ENCODE results near the gene ZC2HC1C. TPM values are rescaled to one million over a fixed set of nuclear protein-coding genes. Genes with fewer than 3 reads are reported as not detected.
"Not testable (repeated sequence)": the region's sequence is repeated elsewhere in the genome, so short reads cannot be mapped to it uniquely, and the experiment has no call there.

ZC2HC1C gene
- polyA plus RNA-seq, 1 donor = 7.8 TPM

DNA sequence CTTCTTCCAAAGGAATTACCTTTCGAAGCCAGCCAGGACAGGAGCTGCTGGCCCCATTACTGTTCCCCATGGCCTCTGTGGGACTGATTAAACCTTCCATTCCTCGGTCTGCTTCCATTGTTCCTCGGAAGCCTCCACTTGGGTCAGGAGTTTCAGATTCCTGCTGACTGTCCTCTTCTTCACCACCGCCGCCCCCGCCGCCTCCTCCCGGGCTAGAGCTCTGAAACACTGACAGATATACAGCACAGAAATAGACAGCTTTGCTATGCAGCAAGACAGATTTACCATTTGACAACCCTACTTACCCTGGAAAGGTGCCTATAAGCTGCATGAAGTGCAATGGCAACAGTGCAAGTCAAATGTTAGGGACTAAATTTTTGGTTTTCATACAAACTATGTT, 21.8 kb downstream of the ZC2HC1C start:
- DNase-seq = no peak

DNA sequence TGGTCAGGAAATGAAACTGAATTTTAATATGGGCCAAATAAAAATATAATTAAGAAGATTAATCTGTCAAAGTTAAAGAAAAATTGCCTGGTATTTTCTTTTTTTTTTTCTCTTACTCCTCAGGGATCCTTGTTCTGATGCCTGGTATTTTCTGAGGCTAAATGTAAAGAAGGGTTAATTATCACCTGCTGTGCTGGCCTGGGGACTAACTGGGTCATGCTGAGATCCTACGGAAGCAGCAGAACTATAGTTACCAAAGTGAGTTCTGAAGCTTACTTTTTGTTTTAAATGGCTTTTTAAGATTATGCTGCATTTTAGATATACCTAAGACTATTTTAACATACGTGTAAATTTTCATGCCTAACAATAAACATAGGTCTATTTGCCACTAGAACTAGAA, 23.3 kb downstream of the ZC2HC1C start:
- no peak for DNase-seq

DNA sequence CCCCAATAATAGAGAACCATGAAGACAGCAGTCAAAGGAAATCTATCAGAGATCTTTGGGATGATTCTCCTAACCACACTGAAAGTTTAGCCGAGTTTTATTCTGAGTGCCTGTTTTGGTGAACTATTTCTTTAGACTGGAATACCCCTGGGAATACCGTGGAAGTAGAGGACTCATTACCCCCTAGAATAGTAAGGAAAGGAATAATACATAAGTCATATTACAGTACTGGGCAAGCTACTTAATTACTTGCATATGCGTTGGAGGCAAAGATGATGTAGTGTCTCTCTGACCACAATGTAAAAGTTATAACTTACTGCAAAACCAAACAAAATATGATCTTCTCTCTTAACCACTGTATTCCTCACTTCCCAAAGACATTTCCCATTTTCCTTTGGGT, 25.5 kb downstream of the ZC2HC1C start:
- no peak for DNase-seq

DNA sequence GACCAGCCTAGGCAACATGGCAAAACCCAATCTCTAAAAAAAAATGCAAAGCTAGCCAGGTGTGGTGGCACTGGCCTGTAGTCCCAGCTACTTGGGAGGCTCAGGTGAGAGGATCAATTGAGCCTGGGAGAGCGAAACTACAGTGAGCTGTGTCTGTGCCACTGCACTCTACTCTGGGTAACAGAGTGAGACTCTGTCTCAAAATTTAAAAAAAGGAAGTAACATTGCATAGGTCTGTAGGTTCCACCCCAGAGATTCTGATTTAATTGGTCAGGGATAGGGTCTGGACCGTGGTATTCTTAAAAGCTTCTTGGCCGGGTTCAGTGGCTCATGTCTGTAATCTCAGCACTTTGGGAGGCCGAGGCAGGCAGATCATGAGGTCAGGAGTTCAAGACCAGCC, 26.2 kb downstream of the ZC2HC1C start:
- no peak for DNase-seq

DNA sequence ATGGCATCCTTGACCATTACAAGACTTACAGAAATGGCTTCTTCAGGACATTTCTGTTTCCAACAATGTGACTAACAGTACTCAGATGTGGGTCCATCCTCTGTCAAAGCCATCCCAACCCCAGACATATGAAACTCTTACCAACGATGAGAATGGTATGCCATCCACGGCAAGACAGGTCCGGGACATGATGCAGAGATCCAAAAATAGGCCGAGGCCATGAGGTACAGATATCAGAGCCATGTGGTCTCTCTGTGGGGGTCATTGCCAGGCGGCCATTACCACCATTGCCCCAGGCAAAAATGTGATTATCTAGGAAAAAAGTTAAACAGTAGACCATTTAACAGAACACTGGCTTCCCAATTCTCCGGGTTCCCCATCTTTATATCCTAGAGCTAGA, 27.5 kb downstream of the ZC2HC1C start:
- DNase-seq = no peak

DNA sequence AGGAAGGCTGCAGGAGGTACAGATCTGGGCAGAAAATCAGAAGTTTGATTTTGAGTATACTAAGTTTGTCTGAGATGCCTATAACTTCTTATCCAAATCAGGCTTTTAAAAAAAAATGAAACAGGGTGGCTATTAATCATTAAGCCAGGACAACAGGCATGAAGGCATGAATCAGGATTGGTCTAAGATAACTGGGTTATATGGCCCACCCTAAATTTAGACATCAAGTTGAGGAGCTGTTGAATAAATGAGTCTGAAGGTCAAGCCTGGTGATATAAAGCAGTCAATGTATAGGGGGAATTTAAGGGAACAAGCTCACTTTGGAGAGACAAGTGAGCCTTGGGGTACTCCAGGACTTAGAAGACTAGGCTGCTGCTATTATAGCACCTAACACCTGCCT, 28.8 kb downstream of the ZC2HC1C start:
- DNase-seq = no peak

DNA sequence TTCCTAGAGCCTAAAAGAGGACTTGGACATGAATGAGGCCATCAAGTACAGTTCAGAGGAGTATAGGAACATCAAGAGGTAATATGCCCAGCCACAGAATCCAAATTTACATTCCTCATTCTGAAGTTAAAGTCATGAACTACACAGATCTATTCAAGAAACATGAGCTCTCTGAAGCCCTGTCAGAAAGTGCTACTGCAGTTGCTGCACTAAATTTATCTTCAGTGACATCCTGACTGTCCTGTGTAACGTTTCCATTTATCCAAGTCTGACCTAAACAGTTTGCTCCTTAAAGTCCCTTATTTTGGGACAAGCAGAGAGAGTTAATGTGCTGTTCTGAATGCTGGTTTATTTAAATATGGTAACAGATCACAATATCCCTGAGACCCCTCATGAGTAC, 29.2 kb downstream of the ZC2HC1C start:
- DNase-seq = no peak

DNA sequence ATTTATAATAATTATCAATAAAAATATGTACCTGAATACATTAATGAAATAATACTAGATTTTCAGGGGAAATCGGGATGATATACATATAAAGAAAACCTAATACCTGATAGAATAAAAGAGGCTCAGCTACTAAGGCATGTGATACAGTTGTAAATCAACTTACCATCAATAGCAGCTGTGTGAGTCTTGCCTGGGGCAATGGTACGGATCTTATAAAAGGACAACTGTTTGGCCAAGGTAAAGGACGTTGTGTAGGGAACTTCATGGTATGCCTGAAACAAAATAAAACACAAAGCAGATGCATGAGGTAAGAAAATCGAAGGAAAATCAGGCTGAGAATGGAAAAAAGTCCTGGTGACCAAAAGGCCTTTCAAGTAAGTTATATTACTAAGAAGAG, 32.0 kb downstream of the ZC2HC1C start:
- no peak for DNase-seq

DNA sequence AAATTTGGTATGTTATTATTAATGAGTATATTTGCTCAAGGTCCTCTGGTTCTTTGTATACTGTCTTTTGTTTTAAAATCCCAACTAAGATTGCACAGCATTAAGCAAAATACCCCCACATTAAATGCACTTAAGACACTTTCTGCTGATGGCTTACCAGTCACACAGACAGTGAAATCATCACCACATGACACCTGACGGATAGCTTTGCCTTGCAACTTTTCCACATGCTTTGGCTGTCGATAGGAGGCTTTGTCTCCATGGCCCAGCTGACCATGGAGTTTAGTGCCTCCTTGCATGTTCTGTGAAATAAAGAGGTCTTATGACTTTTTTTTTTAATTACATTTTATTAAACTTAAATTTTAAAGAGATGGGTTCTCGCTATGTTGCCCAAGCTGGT, 37.7 kb downstream of the ZC2HC1C start:
- no peak for DNase-seq

DNA sequence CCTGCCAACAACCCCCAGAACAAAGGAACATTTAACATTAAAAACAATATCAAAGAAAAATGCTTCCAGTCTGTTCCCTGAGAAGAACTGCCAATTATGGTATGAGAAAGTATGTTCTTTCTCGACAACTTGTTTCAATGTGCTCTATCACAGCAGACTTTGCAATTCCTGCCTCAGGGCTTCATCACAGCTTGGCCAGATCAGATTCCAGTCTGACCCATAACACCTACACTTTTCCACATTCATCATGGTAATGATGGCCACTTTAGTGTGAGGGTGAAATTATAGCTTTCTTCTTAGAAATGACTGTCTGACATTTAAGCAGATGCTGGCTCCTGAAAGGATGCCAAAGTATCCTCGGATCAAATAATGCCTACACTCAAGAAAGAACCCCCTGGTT, 40.4 kb downstream of the ZC2HC1C start:
- DNase-seq = no peak

DNA sequence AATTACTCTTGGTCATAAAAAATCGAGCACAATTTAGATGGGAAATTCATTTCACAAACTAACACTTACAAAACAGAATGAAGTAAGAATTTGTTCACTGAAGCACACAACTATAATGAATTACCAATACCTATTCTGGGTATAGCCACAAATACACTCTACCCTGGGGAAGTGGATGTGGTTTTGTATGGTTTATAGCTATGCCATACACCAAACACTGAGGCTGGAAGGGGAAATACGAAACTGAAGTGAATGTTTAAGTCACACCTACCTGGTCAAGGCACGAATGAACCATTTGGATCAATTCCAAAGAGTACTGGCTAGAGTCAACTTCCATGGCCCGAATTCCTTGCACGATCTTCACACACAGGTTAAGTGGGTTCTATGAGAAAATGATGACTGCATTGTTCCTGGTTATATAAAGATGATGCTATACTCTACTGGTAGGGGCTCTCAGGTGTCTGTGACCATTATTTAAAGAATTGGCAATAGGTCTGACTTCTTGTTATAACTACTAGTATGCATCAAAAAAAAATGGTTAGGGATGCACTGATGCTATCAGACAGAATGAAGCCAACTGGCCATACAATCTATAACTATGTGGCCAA, 44.6 kb downstream of the ZC2HC1C start:
- DNase-seq = no peak

DNA sequence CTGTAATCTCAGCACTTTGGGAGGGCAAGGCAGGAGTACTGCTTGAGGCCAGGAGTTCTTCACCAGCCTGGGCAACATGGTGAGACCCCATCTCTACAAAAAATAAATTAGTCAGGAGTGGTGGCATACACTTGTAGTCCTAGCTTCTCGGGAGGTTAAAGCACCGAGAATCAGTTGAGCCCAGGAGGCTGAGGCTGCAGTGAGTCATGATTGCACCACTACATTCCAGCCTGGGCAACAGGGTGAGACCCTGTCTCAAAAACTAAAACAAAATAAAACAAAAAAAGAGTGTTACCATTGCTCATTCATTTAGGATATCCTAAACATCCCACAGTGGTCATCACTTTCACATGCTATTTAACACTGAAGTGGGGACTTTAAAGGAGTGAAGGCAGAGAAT, 49.6 kb downstream of the ZC2HC1C start:
- no peak for DNase-seq

DNA sequence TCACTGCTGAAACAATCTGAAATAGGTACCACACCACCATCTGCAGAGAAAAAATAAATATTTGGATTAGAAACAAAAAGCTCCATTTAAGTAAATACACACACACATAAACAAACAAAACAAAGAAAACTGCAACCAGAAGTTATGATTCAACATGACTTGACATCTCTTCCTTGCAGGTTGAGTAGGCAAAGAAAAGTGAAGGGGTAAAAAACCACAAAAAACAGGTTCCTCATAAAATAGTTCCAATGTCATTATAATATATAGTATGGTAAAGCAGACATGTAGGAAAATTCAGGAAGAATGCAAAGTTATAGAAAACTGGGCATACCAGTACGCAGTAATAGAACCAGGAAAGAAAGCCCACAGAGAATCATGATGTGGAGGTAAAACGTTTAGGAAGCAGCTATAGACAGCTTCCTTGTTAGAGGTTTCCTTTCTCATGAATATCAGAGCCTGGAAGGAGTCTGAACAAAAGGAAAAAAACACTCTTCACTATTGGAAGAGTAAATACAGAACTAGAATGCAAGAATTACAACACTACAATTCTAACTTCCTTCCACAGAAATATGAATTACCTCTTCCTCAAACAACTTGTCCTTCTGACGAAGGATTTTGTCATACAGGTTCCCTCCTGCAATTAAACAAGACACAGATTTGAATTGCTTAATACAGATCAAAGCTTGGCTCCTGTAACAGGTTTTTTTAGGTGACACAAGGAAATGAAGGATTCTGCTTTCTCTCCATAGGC, 51.3 kb downstream of the ZC2HC1C start:
- DNase-seq = no peak

DNA sequence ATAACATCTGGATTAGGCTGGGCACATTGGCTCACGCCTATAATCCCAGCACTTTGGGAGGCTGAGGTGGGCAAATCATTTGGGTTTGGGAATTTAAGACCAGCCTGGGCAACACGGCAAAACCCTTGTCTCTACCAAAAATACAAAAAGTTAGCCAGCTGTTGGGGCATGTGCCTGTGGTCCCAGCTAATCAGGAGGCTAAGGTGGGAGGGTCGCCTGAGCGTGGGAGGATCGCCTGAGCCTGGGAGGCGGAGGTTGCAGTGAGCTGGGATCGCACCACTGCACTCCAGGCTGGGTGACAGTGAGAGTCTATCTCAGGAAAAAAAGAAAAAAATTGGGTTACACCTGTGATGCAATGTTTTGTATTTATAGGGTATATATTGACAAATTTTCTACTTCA, 52.1 kb downstream of the ZC2HC1C start:
- no peak for DNase-seq

DNA sequence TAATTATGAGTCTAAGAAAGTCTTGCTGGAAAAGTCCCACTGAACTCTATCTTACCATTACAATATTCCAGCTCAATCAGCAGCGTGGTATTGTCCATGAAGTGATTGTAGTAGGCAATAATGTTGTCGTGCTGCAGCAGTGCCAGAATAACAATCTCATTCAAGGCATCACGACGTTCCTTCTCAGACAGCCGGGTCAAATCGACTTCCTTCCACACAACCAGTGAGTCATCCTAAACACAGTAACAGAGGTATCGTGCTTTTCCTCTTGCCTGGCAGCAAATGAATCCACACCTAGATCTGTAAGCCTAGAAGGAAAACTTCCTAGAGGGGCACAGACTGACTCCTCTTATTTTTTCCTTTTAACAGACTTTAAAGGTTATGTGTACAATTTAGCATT, 54.5 kb downstream of the ZC2HC1C start:
- DNase-seq = no peak

DNA sequence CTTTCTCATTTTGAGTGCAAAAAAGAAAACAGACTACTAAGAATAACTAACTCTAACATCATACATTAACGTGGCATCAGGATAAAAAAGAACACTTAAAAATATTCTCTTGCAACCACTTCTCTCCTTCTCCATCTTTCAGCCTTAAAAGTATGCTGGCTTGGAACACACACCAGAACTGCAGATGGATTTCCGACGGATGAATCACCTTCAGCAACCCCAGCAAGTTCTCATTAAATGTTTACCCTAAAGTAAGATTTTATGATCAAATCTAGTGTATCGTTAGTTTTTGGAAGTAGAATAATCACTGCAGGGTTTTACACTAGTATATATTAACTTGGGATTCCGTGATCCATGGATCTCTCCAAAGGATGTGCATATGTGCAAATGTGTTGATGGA, 56.2 kb downstream of the ZC2HC1C start:
- DNase-seq = no peak

DNA sequence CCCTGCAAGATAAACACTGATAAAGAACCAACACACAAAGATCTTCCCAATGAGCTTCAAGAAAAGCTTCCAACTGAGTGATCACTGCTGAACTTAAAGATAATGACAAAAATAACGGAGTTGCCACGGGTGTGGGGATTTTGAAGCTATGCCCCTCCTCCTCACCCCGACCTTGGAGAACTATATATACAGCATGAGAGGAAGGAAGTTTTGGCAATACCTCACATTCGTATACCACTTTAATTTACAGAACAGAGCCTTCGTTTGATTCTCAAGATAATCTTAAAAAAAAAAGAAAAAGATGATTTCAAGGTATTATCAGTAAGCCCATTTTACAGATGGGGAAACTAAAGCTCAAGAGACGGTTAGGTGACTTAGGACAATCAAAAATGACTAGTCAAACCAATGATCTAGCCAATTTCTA, 56.7 kb downstream of the ZC2HC1C start:
- no peak for DNase-seq

DNA sequence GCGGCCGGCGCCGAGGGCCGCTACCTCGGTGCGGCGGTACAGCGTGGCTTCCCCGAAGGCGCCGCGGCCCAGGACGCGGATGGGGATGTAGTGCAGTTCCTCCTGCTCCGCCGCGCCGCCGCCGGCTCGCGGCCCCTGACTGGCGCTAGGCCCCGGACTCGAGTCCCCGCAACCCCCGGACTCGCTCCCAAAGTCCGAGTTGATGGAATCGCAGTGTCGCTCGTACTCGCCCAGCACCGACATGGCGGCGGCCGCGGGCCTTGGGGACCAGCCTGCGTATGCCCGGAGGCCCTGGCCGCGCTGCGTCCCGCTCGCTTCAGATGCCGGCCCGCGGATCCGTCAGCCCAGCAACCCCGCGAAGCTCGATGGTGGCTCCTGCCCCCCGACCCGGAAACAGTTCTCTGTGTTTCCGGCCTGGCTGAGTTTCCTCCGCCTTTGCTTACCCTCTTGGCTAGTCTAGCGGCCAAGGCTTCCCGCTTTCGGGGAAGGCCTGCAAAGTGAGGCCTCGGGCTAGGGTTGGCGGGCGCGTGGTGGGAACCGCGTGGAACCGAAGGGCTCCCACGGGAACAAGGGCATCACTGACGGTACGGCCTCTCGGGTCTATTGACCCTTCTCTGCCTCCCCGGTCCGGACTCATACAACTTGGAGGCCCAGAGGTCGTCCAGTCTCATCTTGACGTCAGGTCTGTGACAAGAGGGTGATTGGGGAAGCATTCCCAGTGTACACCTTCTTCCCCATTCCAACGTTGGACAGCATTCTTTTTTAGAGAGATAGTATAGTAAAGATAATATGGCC, 57.4 kb downstream of the ZC2HC1C start, which contains the start of gene NEK9:
NEK9 (minus strand) TSS at position 370 of the 795 bp plus-strand sequence; CDS start at position 243, 127 bp downstream.
- DNase-seq = peak; percentile 92

DNA sequence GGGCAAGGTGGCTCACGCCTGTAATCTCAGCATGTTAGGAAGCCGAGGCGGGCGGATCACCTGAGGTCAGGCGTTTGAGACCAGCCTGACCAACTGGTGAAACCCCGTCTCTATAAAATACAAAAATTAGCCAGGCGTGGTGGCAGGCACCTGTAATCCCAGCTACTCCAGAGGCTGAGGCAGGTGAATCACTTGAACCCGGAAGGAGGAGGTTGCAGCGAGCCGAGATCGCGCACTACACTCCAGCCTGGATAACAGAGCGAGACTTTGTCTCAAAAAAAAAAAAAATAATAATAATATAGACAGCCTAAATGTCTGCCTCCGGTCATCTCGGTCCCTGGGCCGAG, 58.0 kb downstream of the ZC2HC1C start:
- DNase-seq = not testable (repeated sequence)

DNA sequence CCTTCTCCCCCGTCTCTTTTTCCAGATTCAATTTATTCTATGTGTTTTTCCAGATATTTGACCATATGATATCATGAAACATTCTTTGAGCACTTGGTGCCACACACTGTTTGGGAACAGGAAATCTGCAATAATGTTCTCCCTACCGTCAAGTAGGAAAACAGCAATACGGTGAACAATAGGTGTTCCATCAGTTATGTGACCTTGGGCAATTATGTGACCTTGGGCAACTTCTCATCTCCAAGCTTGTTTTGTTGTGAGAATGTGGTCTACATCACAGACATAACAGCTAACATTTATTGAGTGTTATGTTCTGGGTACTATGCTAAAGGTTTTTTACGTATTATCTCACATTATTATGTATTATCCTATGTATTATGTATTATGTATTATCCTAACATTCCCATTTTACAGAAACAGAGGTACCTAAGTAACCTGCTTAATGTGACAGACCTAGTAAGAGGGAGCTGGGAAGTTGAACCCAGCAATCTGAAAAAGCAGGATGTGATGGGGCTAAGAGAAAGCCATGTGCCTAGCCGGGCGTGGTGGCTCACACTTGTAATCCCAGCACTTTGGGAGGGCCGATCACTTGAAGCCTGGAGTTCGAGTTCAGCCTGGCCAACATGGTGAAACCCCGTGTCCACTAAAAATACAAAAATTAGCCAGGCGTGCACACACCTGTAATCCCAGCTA, 58.6 kb downstream of the ZC2HC1C start:
- no peak for DNase-seq

DNA sequence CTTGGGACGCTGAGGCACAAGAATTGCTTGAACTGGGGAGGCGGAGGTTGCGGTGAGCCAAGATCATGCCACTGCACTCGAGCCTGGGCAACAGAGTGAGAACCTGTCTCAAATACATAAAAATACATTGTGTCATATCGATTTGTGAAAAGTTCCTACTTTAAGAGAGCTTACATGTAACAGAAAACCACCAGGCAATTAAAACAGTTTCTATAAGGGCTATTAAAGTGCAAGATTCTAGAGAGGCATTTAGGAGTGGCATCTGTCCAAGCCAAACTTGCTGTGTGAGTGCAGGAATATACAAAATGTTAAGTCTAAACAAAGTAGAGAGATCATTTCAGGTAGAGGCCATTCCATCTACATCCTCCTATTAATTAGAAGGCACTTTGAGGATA, 59.2 kb downstream of the ZC2HC1C start:
- DNase-seq = no peak

All from left kidney (tissue), 2 donors.